ENCODE results near the gene REP15.
"Not testable (repeated sequence)": the region's sequence is repeated elsewhere in the genome, so short reads cannot be mapped to it uniquely, and the experiment has no call there.

The REP15 gene

GRCh38 chr12:27703720-27704452 is 7.6 kb downstream of the REP15 start:
- DNase-seq: peak; percentile 38 to 44

DNA sequence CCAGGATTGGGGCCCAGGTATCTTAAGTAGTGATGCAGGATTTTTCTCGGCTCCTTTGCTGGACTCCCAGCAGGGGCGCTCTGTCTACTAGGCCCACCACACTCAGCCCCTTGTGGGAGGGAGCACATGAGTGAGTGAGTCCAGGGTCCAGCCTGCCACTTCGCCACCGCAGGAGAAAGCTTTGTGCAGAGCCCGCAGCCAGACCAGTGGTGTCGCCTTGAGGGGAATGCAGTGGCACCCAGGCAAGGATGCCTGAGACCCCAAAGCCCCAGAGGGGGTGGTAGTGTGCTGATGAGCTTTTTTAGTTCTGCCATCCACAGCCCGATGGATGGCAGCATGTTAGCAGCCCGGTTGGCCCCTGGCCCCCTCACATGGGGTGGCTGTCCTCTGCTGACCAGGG is 9.0 kb downstream of the REP15 start:
- no peak for DNase-seq

DNA sequence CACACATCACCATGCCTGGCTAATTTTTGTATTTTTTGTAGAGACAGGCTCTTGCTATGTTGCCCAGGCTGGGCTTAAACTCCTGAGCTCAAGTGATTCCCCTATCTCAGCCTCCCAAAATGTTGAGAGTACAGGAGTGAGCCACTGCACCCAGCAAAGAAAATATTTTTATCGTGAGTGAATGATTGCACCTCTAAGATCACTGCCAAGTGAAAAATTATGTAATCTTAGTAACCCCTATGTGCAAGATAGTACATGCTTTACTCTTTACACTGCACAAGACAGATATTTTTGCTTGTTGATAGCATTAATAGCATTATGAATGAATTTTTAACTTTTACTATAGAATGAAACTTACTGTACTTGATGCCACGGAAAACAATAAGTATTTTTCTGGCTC is 11.0 kb downstream of the REP15 start:
- no peak for DNase-seq

- DNase-seq: no peak
These were observed 13.1 kb downstream of the REP15 start for GRCh38 chr12:27709212-27709931.

DNA sequence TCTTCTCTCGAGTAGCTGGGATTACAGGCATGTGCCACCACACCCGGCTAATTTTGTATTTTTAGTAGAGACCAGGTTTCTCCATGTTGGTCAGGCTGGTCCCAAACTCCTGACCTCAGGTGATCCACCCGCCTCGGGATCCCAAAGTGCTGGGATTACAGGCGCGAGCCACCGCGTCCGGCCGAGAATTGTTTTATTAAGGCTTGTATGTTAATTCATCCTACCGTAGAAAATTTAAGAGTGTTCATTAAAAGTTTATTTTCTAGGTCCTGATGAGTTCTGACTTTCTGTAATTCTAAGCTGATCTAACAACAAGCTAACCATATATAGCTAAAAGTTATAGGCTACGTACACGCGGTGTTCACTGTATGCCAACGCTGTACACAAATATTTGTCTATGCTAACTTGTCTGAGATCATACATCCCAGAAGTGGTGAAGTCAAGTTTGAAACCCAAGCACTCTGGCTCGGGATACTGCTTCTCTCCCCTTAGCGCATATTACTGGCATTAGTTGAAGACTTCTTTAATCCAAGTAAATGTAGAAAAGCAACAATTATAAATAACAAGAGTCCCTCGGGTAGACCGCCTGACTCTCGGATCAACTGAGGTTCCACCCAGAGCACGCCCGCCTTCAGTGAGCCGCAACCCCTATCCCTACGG is 13.8 kb downstream of the REP15 start:
- no peak for DNase-seq

- peak; percentile 84 to 88 for DNase-seq
These were observed 14.5 kb downstream of the REP15 start, which contains the start of gene MRPS35 for GRCh38 chr12:27710592-27711316. Gene MRPS35, plus strand, starts transcription at chr12:27710832. Its CDS starts 12 bp downstream, at chr12:27710844.

DNA sequence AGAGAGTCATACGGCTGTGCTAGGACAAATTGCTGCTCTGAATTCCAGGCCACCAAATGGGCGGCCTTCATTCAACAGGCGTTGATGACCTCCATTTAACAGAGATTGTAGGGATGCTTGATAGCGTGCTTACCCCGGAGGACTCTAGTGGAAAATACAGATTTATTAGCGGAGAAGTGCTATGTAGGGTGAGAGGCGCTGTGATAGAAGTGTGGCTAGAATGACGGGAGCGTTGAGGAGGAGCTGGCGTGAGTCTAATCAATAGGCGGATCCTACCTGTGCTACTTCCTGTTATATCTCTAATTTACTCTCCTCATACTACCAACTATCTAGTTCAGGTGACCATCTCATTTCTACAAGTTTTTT is 15.1 kb downstream of the REP15 start:
- no peak for DNase-seq

GRCh38 chr12:27711967-27712366 is 15.7 kb downstream of the REP15 start:
- no peak for DNase-seq

GRCh38 chr12:27723212-27723611 is 27.0 kb downstream of the REP15 start:
- no peak for DNase-seq

- DNase-seq: no peak
These were observed 33.9 kb downstream of the REP15 start for GRCh38 chr12:27730097-27730588.

GRCh38 chr12:27732281-27732680 is 36.0 kb downstream of the REP15 start:
- DNase-seq: no peak

GRCh38 chr12:27733052-27733656 is 36.9 kb downstream of the REP15 start:
- DNase-seq: no peak

DNA sequence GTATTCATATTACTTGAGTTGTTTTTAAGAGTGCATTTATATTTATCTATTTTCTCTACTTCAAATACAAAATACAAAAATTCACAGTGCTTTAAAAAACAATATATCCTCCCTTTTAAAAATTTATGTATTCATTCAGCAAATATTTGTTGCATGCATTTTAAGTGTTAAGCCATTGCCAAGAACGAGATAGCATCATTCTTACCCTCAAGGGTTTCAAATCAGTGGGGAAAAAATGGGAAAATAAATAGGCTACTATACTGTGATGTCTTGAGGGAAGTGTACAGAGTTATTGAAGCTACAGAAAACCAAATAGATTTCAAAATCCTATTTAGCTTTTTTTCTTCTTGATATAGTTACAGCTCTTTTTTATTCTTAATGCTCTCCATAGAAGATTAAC is 37.5 kb downstream of the REP15 start:
- no peak for DNase-seq

- DNase-seq: not testable (repeated sequence)
These were observed 38.1 kb downstream of the REP15 start for GRCh38 chr12:27734321-27734720.

DNA sequence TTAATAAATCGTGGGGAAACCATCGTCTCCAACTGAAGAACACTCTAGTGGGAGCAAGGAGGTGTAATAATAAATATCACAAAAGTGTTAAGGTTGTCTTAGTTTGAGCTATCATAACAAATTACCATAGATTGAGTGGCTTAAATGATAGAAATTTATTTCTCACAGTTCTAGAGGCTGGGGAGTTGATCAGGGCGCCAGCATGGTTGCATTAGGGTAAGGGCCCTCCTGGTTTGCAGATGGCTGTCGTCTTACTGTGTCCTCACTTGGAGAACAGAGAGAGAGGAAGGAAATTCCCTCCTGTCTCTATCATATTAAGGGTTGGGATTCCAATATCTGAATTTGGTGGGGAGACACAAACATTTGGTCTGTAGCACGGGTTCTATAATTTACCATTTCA is 47.4 kb downstream of the REP15 start:
- DNase-seq: no peak

DNA sequence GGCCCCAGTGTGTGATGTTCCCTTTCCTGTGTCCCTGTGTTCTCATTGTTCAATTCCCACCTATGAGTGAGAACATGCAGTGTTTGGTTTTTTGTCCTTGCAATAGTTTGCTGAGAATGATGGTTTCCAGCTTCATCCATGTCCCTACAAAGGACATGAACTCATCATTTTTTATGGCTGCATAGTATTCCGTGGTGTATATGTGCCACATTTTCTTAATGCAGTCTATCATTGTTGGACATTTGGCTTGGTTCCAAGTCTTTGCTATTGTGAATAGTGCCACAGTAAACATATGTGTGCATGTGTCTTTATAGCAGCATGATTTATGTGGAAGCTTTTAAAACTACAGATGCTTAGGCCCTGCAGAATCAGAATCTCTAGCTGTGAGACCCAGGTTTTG is 49.5 kb downstream of the REP15 start:
- DNase-seq: not testable (repeated sequence)
